ENCODE results near the gene ANKAR.

DNA sequence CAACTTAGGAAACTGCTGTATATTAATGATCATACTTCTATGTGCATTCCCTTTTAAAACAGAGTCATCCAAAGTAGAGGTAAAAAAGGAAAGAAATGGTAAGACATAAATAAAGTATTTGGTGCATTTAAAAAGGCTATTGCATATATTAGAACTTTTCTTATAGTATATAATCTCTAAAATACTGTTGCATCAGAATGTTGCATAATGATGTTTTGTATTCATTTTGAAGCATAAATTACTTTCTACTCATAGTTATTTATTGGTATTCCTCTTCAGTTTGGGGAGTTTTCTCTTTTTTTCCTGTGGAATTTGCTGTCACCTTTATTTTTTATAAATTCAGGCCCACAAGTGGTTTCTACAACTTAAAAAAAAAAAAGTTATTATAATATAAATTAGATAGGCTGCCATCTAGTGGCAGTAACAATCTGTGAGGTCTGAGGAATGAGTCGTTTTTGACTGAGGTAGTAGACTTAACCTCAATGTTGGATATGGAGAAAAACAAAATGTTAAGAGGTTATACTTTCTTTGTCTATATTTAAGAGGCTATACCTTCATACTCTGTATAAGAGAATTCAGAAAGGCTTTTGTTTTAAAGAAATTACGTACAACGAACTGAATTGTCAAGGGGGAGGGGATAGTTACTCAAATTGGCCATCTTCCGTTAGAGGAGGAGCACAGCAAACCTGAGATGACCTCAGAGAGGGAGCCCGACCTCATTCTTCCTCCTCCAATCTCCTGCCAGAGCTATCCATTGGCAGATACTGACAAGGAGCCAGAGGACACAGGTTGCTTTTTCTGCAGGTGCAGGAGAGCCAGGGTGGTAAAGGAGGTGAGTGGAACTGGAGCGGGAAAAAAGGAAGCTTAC is 23.8 kb downstream of the ANKAR start:
- TF ChIP-seq, protein P1, sequence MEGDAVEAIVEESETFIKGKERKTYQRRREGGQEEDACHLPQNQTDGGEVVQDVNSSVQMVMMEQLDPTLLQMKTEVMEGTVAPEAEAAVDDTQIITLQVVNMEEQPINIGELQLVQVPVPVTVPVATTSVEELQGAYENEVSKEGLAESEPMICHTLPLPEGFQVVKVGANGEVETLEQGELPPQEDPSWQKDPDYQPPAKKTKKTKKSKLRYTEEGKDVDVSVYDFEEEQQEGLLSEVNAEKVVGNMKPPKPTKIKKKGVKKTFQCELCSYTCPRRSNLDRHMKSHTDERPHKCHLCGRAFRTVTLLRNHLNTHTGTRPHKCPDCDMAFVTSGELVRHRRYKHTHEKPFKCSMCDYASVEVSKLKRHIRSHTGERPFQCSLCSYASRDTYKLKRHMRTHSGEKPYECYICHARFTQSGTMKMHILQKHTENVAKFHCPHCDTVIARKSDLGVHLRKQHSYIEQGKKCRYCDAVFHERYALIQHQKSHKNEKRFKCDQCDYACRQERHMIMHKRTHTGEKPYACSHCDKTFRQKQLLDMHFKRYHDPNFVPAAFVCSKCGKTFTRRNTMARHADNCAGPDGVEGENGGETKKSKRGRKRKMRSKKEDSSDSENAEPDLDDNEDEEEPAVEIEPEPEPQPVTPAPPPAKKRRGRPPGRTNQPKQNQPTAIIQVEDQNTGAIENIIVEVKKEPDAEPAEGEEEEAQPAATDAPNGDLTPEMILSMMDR (conservative IDR thresholded peaks at IDR 0.05) = peak; percentile 80
- TF ChIP-seq ZFX (IDR thresholded peaks at IDR 0.05) = no peak
